Esophagus squamous epithelium (tissue), 4 donors: ENCODE data around the gene RAD51D.

Experiments
- CTCF ChIP-seq, 6 experiments: fragments of 450-650 bp in 4 of 6; fragments of 200-600 bp in 2 of 6; sonication (generic) in 2 of 6; IDR thresholded peaks; one replicate each; pipeline ENCODE4 v1.5.1; 2016 to 2019; ENCODE audit warnings: antibody characterized with exemption in 6 of 6, mild to moderate bottlenecking in 4 of 6, moderate library complexity in 4 of 6
- POLR2A ChIP-seq, 4 donors: fragments of 450-650 bp; IDR thresholded peaks; one replicate each; pipeline ENCODE4 v1.6.1; 2017; ENCODE audit warnings: antibody characterized with exemption in 4 of 4, mild to moderate bottlenecking in 4 of 4, moderate library complexity in 3 of 4

- TF ChIP-seq CTCF (IDR thresholded peaks at IDR 0.05) (no peak), POLR2A (IDR thresholded peaks at IDR 0.05) (no peak)
Measured at GRCh38 chr17:35127751-35128514, 8.3 kb upstream of the RAD51D start.
